Stimulated activated CD8-positive, alpha-beta memory T cell treated with anti-CD3 and anti-CD28 coated beads, Interleukin-12 subunit alpha, Interleukin-12 subunit beta, amount 100 ng/mL, for 24 hours (primary cell): ENCODE data around the gene AKT1S1.

Experiments used
- DNase-seq: peaks from one replicate; pipeline ENCODE4 v3.0.0-alpha.2; 2020; ENCODE audit errors: extremely low read depth

Gene AKT1S1

DNA sequence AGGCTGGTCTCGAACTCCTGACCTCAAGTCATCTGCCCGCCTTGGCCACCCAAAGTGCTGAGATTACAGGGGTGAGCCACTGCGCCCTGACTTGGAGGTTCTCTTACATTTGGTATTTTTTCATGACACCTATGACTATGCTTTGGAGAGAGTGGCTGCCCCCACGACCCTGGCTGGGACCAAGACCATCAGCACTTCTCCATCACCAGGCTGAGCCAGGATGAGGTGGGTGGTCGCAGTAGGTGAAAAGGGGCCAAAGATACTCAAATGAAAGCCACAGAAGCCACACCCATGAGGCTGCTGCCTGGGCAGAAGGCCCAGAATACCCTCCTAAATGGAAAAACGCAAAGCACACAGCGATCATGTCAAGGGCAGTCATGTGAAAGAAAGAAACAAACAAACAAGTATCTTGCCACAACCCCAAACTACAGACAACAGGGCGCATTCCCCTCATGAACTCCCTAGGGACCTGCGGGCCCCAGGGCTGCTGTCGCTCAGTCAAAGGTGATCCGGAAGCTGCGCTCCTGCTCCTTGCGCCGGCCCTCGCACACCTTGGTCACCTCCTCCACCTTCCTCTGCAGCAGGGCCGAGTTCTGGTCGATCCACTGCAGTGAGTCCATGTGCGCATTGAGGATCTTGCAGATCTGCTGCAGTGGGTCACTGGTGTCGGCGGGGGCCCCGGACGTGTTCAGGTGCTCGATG lies 30.7 kb upstream of the AKT1S1 start:
- DNase-seq, result no peak

DNA sequence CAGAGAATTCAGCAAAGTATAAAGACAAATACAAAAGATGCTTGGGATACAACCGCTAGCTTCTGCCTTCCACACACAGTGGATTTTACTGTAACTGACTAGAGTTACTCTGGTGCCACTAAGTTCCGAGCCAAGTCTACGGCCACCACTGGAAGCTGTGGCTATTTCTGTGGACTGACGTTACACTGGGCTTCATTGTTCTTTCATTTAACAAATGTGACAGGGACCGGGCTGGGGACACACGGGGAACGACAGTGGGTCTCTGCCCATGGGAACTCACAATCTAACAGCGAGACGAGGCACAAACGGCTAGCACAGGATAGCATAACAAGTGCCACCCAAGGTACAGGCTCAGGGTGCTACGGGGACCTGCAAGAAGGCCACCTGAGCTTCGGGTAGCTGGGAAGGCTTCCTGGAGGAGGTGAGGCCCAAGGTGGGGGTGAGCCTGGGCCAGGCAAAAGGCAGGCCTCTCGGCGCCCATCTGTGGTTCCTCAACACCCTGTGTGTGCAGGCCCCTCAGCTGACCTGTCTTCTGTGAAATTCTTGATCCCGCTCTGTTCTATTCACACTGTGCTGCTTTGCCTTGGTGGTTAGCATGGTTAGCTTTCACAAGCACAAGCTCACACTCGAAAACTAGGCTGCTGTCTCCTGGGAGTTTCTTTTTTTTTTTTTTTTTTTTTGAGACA lies 29.9 kb upstream of the AKT1S1 start:
- no peak for DNase-seq

- DNase-seq, result no peak
These were observed 27.0 kb upstream of the AKT1S1 start for GRCh38 chr19:49904136-49904535.

DNA sequence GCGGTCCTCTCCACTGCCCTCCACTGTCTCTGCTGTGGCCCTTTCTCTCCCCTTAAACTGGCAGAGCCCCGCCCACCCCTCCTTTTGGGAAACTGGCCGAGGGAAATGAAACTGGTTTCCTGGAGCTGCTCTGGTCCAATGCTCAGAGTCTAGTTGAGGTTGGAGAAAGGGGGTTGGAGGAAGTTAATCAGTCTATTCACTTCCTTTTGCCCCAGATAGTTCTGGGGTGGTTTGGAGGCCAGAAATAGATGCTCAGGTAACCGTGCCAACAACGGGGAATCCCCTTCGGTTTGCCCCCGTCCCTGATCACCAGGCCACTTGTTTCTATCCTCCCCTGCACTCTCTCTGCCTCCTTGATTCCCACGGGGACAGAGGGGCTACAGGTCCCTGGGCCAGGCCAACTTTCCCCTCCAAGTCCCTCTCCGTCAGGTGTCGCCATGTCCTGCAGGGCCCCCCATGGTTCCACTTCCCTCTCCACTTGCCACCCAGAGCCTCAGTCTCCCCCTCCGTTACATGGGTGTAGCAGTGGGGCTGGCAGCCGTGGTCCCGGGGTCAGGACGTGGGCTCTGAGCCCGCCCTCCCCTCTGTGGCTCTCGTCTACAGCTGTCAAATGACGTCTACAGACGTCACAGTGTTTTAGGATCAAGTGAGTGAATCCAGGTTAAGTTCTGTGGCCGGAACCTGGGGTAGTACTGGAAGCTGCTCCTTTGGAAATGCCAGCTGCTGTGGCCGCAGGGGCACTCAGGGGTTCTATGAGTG lies 19.9 kb upstream of the AKT1S1 start, which contains the start of gene IL4I1:
Gene IL4I1, minus strand, starts transcription at position 25 of the 759 bp plus-strand sequence. CDS start 727 bp downstream, outside the sequence.
- DNase-seq, result peak; percentile 24

DNA sequence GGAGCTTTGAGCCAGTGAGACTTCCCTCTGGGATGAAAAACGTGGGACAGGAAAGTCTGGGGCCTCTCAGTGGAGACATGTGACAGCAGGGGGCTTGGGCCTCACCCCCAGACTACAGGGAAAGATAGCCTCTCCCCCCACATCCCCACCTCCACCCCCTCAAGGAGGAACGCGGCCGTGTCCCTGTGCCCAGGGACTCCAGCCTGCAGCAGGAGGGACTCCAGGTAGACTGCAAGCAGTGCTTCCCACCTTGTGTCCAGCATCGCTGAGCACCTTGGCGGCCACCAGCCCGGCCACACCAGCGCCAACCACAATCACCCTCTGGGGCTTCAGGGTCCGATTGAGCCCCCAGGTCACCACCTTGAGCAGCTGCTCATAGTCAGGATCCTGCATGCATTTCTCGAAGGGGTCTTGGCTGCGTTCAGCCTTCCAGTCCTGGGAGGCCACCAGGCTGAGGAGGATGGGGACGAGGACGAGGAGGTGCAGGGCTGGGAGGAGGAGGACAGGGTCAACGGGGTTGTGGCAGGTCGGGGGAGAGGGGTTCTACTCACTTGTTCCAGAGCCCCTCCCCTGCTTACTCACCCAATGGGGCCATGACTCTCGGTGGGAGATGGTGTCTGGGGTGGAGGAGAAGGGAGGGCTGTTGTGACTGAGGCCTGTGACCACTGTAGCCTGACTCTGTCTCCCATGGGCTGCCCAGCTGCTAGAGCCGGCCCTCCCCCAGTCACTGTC lies 18.6 kb upstream of the AKT1S1 start:
- DNase-seq, result no peak

DNA sequence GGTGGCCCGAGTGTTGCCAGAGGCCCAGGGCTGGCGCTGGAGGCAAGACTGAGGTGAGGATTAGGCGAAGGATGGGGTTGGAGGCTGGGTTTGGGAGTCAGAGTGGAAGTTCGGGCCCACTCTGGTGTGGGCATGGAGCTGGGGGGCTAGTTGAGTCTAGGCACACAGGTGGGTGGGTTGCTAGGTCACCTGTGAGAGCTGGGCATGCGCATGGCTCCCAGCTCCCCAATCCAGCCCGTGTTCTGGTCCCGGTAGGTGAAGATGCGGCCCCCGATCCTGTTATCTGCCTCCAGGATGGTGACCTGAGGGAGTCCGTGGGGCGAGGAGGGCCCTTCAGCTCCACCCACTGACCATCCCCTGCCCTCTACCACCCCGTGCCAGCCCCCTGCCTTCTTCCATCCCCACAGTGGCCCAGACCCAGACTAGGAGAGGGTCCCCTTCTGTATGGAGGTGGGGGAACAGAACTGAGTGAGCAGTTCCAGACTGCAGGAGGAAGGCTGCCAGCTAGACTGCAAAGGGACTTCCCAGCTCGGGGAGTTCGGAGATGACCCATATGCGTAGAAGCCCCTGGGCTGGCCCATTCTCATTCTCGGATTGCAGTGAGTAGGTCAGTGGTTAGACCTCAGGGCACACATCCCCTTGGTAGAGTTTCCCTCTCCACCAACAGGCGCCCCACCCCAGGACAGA lies 17.9 kb upstream of the AKT1S1 start:
- no peak for DNase-seq

- DNase-seq, result no peak
These were observed 17.0 kb upstream of the AKT1S1 start for GRCh38 chr19:49894011-49894664.

DNA sequence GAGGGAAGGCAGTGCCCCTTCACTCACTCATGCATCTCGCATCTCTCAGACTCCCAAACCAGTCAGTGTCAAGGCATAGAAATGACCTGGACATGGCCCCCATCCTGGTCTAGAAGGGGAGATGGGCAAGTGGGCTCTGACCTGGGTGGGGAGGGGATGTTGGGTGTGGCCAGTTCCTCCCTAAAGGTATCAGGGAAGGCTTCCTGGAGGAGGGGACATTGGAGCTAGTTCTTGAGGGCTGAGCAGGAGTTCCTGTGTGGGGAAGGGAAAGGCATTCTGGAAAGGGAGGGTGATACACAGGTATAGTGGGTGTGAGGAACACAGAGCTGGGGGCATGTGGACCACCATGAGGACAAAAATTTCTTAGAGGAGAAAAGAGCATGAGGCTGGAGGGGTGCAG lies 15.6 kb upstream of the AKT1S1 start:
- no peak for DNase-seq

GRCh38 chr19:49891393-49891792 lies 14.2 kb upstream of the AKT1S1 start:
- no peak for DNase-seq

DNA sequence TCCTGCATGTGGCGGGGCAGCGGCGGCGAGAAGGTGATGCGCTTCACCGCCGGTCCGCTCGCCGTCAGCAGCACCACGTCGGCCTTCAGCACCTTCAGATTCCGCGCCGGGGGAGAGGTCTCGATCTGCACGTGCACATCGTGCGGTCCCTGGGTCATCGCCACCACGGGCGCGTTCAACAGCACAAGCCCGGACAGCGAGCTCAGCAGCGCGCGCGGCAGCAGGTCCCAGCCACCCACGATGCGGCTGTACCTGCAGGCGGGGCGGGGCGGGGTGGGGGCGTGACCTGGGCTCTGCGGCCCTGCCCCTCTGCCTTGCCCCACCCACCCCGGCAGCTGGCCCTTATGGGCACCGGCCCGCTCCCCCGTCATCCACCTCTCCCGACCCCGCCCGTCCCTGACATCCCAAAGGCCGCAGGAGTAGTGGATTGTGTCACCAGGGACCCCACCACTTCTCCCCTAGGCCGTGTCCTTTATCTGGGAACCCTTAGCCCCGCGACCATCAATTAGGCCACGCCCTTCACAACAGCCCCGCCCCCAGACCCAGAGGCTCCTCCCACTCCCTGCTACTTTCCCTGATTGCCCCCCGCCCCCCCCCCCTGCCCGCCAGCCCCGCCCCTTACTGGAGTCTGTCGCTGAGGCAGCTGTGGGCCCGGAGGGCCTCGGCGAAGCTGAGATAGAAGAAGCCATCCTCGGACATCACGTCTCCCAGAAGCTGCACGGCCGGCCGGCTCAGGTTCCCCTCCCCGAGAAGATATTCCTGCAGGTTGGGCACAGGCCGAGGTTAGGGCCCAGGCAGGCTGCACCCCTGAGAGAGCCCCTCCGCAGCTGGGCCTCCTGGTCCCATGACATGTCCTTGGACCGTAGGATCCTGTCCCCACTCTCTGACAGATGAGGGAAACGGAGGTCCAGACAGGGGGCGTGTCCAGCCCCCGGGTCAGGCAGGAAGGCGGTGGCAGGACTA lies 13.5 kb upstream of the AKT1S1 start:
- peak; percentile 42 for DNase-seq

DNA sequence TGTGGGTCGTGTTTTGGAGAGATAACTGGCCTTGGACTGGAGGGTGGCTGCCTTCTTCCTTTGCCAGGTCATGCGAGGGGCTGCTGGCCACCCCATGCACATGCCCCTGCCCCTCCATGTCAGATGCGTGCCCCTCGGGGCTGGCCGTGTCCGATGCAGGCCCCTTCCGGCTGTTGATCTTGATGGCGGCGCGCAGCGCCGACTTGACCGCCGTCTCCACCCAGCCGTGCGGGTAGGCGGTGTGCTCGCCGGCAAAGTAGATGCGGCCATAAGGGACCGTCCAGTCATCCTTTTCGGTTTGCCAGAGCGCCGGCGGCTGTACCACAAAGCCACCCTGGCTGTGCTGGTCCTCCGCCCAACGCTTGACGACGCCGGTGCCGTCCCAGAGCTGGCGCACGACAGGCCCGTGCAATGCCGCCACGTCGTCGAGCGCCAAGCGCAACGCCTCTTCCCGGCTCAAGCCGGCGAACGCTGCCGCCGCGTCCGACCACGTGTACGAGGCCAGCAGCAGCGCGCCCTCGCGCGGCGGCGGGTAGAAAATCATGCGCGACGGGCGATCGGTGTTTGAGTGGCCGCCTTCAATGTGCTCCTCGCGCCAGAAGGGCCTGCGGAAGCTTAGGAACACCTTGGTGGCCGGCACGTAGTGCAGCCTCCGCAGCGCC lies 12.7 kb upstream of the AKT1S1 start:
- peak; percentile 25 for DNase-seq

- DNase-seq, result no peak
These were observed 12.0 kb upstream of the AKT1S1 start for GRCh38 chr19:49889038-49889686.

- DNase-seq, result no peak
These were observed 11.3 kb upstream of the AKT1S1 start for GRCh38 chr19:49888510-49888824.

GRCh38 chr19:49887665-49888509 lies 10.7 kb upstream of the AKT1S1 start:
- no peak for DNase-seq

DNA sequence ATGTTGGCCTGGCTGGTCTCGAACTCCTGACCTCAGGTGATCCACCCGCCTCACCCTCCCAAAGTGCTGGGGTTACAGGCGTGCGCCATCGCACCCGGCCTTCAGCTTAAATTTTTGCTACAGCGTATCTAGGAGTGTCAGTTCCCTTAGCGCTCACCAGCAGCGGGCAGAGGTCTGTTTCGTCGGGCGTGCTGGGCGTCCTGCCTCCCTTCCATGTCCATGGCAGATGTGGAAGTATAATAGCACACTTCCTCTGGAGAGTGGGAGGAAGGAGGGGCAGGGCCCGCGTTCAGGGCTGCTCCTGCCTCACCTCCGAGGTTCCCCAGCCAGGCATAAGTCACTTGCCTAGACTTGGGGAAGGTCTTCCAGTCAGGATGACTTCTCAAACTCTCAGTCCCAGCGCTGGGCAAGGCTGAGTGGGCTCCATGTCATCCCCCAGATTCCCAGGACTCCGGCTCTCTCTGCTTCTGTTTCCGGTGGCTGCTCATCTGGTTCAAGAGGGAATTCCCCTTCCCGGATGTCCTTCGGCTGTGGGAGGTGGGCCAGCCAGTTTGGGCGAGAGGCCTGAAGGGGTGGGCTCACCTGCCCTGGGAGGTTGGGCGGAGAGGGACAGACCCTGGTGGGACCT lies 10.0 kb upstream of the AKT1S1 start:
- DNase-seq, result no peak

GRCh38 chr19:49884760-49885159 lies 7.6 kb upstream of the AKT1S1 start:
- no peak for DNase-seq

GRCh38 chr19:49884109-49884508 lies 7.0 kb upstream of the AKT1S1 start:
- DNase-seq, result no peak
